Nephron (organoid): Measurements from ENCODE around the gene RUFY4.

Experiments
- H3K27ac Mint-ChIP-seq, 3 experiments: 2 replicates each; pipeline ENCODE4 v1.8.0; 2020; ENCODE audit warnings: mixed read lengths in 3 of 3, mild to moderate bottlenecking in 2 of 3, moderate library complexity in 1 of 3
- H3K27me3 Mint-ChIP-seq: 2 replicates; pipeline ENCODE4 v1.8.0; 2021; ENCODE audit warnings: low read depth, mild to moderate bottlenecking, moderate library complexity, mixed read lengths
- H3K36me3 Mint-ChIP-seq: 2 replicates; pipeline ENCODE4 v1.8.0; 2020; ENCODE audit warnings: low read depth, mixed read lengths
- H3K4me1 Mint-ChIP-seq: 2 replicates; pipeline ENCODE4 v1.8.0; 2020; ENCODE audit warnings: mixed read lengths
- H3K4me3 Mint-ChIP-seq, 3 experiments: 2 replicates each; pipeline ENCODE4 v1.8.0; 2020; ENCODE audit warnings: mild to moderate bottlenecking in 3 of 3, mixed read lengths in 3 of 3, moderate library complexity in 2 of 3
- H3K9me3 Mint-ChIP-seq: 2 replicates; pipeline ENCODE4 v1.8.0; 2020; ENCODE audit warnings: mixed read lengths
- CTCF ChIP-seq, 3 experiments: fragments of 200-600 bp; sonication (generic); IDR thresholded peaks; one replicate each; pipeline ENCODE4 v1.5.0; 2021; ENCODE audit warnings: antibody characterized with exemption in 3 of 3; ENCODE audit not compliant: unreplicated experiment in 3 of 3

The RUFY4 gene

GRCh38 chr2:218081063-218081462, 12.0 kb downstream of the RUFY4 start:
- Mint-ChIP-seq H3K4me3 (no peak overlapping the region), H3K36me3 (peaks cover 3% of the 10 kb centered on the region), H3K27ac (no peak overlapping the region), H3K4me1 (no peaks in the 10 kb centered on the region), H3K9me3 (peaks cover 10% of the 10 kb centered on the region), H3K27me3 (peaks cover 9% of the 10 kb centered on the region)
- TF ChIP-seq CTCF (IDR thresholded peaks at IDR 0.05; ENCODE audit: unreplicated experiment in 3 of 3) = no peak

- Mint-ChIP-seq H3K4me3 (no peak overlapping the region), H3K36me3 (peaks cover 3% of the 10 kb centered on the region), H3K27ac (no peak overlapping the region), H3K27me3 (peaks cover 9% of the 10 kb centered on the region), H3K9me3 (peaks cover 17% of the 10 kb centered on the region), H3K4me1 (no peaks in the 10 kb centered on the region)
- TF ChIP-seq CTCF (IDR thresholded peaks at IDR 0.05; ENCODE audit: unreplicated experiment in 3 of 3) = no peak
These were observed 12.6 kb downstream of the RUFY4 start for GRCh38 chr2:218081695-218082094.

- Mint-ChIP-seq H3K9me3 (peaks cover 17% of the 10 kb centered on the region), H3K4me3 (no peak overlapping the region), H3K27me3 (peaks cover 13% of the 10 kb centered on the region), H3K27ac (no peak overlapping the region), H3K4me1 (no peaks in the 10 kb centered on the region), H3K36me3 (peaks cover 3% of the 10 kb centered on the region)
- TF ChIP-seq CTCF (IDR thresholded peaks at IDR 0.05; ENCODE audit: unreplicated experiment in 3 of 3) = no peak
These were observed 13.7 kb downstream of the RUFY4 start for GRCh38 chr2:218082586-218083351.

GRCh38 chr2:218083352-218083676, 14.3 kb downstream of the RUFY4 start:
- H3K4me1 Mint-ChIP-seq = no peaks in the 10 kb centered on the region
- H3K9me3 Mint-ChIP-seq = peaks cover 17% of the 10 kb centered on the region
- peaks cover 3% of the 10 kb centered on the region for H3K36me3 Mint-ChIP-seq
- no peak overlapping the region for H3K27ac Mint-ChIP-seq
- no peak for TF ChIP-seq CTCF (IDR thresholded peaks at IDR 0.05; ENCODE audit: unreplicated experiment in 3 of 3)
- H3K27me3 Mint-ChIP-seq = peaks cover 18% of the 10 kb centered on the region
- H3K4me3 Mint-ChIP-seq = no peak overlapping the region

- H3K27me3 Mint-ChIP-seq = peaks cover 21% of the 10 kb centered on the region
- no peaks in the 10 kb centered on the region for H3K4me1 Mint-ChIP-seq
- H3K4me3 Mint-ChIP-seq = no peak overlapping the region
- H3K9me3 Mint-ChIP-seq = peaks cover 21% of the 10 kb centered on the region
- no peak for TF ChIP-seq CTCF (IDR thresholded peaks at IDR 0.05; ENCODE audit: unreplicated experiment in 3 of 3)
- H3K27ac Mint-ChIP-seq = no peak overlapping the region
- peaks cover 3% of the 10 kb centered on the region for H3K36me3 Mint-ChIP-seq
These were observed 17.4 kb downstream of the RUFY4 start for GRCh38 chr2:218086478-218086877.

GRCh38 chr2:218089259-218089658, 20.2 kb downstream of the RUFY4 start:
- peaks cover 28% of the 10 kb centered on the region for H3K27me3 Mint-ChIP-seq
- H3K9me3 Mint-ChIP-seq = peaks cover 21% of the 10 kb centered on the region
- H3K27ac Mint-ChIP-seq = no peak overlapping the region
- TF ChIP-seq CTCF (IDR thresholded peaks at IDR 0.05; ENCODE audit: unreplicated experiment in 3 of 3) = no peak
- no peaks in the 10 kb centered on the region for H3K4me1 Mint-ChIP-seq
- H3K4me3 Mint-ChIP-seq = no peak overlapping the region
- no peaks in the 10 kb centered on the region for H3K36me3 Mint-ChIP-seq
